Measurements from ENCODE around the gene AP2M1.

AP2M1 gene

GRCh38 chr3:184183679-184184078, 9.0 kb downstream of the AP2M1 start:
- DNase-seq = no peak

- no peak for DNase-seq
Observed at GRCh38 chr3:184184546-184185230, 10.0 kb downstream of the AP2M1 start.

GRCh38 chr3:184185461-184186183, 11.0 kb downstream of the AP2M1 start:
- DNase-seq = peak; percentile 98

GRCh38 chr3:184186184-184186901, 11.7 kb downstream of the AP2M1 start, which contains the start of gene ABCF3:
Gene ABCF3, plus strand, starts transcription at chr3:184186199. Its CDS starts 9 bp downstream, at chr3:184186208.
- DNase-seq = peak; percentile 33

GRCh38 chr3:184186902-184187207, 12.2 kb downstream of the AP2M1 start:
- no peak for DNase-seq

- no peak for DNase-seq
Observed at GRCh38 chr3:184188080-184188479, 13.4 kb downstream of the AP2M1 start.

- DNase-seq = no peak
Observed at GRCh38 chr3:184189421-184189820, 14.8 kb downstream of the AP2M1 start.

- DNase-seq = no peak
Observed at GRCh38 chr3:184192889-184193288, 18.2 kb downstream of the AP2M1 start.

- no peak for DNase-seq
Observed at GRCh38 chr3:184193991-184194539, 19.4 kb downstream of the AP2M1 start.

- DNase-seq = no peak
Observed at GRCh38 chr3:184196536-184196935, 21.9 kb downstream of the AP2M1 start.

- no peak for DNase-seq
Observed at GRCh38 chr3:184198509-184198908, 23.9 kb downstream of the AP2M1 start.

- DNase-seq = no peak
Observed at GRCh38 chr3:184200825-184201224, 26.2 kb downstream of the AP2M1 start.

GRCh38 chr3:184203526-184203925, 28.9 kb downstream of the AP2M1 start:
- DNase-seq = no peak

- DNase-seq = no peak
Observed at GRCh38 chr3:184209146-184209923, 34.7 kb downstream of the AP2M1 start.

GRCh38 chr3:184211297-184211696, 36.6 kb downstream of the AP2M1 start:
- no peak for DNase-seq

- no peak for DNase-seq
Observed at GRCh38 chr3:184211718-184212117, 37.1 kb downstream of the AP2M1 start.

- no peak for DNase-seq
Observed at GRCh38 chr3:184218814-184219213, 44.2 kb downstream of the AP2M1 start.

- DNase-seq = no peak
Observed at GRCh38 chr3:184222521-184222920, 47.9 kb downstream of the AP2M1 start.

GRCh38 chr3:184223946-184224345, 49.3 kb downstream of the AP2M1 start:
- DNase-seq = no peak

- DNase-seq = peak; percentile 11
Observed at GRCh38 chr3:184227481-184227935, 52.9 kb downstream of the AP2M1 start.

GRCh38 chr3:184228376-184229137, 53.9 kb downstream of the AP2M1 start:
- DNase-seq = no peak

All from fibroblast of skin of right biceps (primary cell).